HG03469 (cell line): ENCODE results near the gene PKD1L1.
A peak's percentile ranks its signal among the peaks of the same experiment; 100 is the strongest.
"Not testable (repeated sequence)": the region's sequence is repeated elsewhere in the genome, so short reads cannot be mapped to it uniquely, and the experiment has no call there.

Source experiments
- ATAC-seq: cut with Tn5 transposase; IDR thresholded peaks from one replicate; pipeline ENCODE4 v1.9.1; 2021; ENCODE audit warnings: mild to moderate bottlenecking, moderate library complexity, moderate number of reproducible peaks; ENCODE audit not compliant: unreplicated experiment

Gene PKD1L1

GRCh38 chr7:47939425-47940036, 8.7 kb downstream of the PKD1L1 start:
- ATAC-seq = no peak

DNA sequence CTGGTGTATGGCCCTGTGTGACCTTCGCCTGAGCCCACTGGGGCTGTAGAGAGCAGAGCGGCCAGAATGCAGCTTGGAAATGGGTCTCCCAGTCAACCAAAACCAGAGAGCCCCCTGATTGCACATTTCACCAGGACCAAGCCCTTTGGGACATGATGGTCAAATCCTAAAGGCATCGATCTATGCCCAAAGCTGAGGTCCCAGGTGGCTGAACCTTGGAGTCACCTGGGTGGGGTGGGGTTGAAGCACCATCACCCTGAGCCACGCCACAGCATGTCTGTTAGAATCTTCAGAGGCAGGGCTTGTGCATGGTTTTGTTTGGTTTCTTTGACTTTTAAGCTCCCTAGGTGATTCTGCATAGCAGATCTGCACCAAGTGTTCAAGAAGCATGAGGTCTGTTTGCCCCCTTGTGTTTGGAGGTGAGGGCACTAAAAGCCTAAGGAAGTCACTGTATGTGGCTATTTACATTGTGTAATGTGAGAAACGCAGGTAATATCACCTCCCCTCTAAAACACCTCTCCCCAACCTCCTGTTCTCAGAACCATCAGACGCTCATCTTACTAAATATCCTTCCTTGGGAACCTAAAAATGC, 9.6 kb downstream of the PKD1L1 start:
- ATAC-seq = no peak

DNA sequence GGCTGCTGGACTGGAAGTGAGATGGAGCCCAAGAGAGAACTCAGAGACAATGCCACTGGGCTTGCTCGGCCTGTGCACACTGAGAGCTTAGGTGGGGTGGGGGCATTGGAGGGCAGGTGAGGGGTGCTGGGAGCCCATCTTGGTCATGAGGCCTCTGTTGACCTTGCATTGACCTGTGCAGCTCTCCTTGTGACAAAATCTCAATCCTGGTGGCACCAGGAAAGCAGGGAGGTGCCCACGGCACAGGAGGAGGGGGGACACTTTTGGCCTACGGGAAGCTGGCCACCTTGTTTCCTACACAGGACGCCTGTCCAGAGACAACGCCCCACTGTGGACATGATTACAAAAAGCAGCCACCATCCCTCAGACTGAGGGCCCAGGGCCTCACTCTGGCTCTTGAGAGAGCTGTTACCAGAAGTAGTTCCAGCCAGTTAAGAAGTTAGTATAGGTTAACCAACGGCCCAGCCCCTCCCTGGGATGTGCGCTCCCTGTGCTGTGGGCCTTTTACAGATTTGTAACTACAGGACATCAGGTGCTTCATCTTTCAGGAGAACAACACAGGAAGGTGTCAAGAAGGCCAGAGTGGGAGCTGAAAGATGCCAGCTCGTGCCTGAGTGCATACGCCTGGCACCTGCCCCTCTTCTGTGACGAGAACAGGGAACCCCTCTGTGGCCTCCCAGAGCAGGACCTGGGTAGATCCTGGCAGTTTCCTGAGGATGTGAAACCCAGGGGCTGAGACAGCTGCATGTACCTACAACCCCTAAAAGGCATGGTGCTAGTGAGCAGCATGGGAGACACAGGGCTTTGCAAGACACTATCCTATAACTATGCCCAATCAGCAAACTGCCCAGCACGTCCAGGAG, 10.3 kb downstream of the PKD1L1 start:
- peak; percentile 43 for ATAC-seq

- peak; percentile 95 for ATAC-seq
Measured at GRCh38 chr7:47937065-47937687, 11.1 kb downstream of the PKD1L1 start.

DNA sequence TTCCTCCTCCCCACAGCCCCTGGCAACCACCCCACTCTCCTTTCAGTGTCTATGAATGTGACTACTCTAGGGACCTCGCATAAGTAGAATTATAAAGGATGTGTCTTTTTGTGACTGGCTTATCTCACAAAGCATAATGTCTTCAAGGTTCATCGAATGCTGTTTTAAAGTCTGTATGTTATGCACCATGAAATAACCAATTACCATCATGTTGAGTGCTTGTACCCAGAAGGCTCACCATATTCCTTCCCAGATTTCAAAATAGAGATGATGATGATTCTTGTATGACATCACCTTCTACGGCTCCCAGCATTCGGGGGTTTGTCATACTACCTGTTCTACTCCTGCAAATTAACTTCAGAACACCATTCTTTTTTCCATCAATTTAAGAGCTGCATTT, 11.9 kb downstream of the PKD1L1 start:
- ATAC-seq = no peak

- ATAC-seq = no peak
Measured at GRCh38 chr7:47935336-47935735, 12.9 kb downstream of the PKD1L1 start.

DNA sequence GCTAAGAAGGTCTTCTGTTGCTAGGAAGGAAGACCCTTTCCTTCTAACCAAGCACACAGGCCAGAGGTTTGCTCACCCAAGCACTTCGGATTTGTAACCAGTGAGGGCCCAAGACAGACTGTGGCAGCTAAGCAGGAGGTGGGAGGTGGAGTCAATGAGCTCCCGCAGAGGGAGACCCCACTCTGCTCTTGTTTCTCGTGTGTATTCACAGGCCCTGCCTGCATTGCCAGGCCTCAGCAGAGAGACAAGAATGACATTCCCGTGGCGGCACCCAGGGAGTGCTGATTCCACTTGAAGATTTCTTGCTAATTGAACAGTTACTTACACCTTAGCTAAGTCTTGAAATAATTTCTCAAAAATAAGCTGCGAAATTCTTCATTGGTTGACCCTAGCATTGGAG, 13.4 kb downstream of the PKD1L1 start:
- ATAC-seq = no peak

GRCh38 chr7:47933215-47933614, 15.1 kb downstream of the PKD1L1 start:
- ATAC-seq = no peak

DNA sequence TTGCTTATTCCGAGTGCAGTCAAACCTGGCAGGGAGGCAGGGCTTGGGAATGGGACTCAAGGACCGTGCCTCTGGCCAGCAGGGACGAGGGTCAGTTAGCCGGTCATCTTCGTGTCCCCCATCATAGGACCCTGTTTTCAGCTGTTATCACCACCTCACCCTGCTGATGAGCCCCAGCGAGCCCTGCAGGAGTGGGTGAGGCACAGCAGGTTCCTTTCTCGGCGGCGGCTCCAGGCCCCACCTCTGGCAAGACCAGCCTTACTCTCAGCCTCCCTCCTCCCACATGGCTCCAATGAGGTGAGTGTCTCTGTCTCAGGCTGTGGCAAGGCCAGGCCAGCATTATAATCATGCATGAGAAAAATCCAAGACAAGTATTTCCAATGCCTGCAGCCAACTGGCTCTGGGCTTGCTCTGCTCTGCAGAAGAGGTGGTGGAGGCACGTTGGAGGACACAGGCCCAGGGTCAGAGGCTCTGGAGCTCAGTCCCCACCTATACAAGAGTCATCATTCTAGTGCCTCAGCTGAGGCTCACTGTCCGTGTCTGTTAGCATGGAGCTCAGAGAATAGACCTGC, 15.7 kb downstream of the PKD1L1 start:
- ATAC-seq = no peak

DNA sequence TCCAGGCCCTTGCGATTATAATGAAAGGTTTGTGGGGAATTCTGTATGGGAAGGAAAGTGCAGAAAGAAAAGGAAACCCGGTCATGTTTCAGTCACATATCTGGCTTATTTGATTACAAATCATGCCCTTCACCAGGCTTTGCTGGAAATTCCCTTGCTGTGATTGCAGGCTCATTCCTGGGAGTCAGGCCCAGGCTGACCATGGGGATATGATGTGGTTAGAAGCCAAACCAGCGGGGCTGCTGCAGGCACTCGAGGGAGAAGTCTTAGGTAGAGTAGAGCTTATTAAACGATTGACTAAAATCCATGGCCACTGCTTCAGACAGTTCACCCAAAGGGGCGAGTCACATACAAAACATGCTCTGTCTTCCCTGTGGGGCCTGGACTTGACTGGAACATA, 16.2 kb downstream of the PKD1L1 start:
- ATAC-seq = no peak

DNA sequence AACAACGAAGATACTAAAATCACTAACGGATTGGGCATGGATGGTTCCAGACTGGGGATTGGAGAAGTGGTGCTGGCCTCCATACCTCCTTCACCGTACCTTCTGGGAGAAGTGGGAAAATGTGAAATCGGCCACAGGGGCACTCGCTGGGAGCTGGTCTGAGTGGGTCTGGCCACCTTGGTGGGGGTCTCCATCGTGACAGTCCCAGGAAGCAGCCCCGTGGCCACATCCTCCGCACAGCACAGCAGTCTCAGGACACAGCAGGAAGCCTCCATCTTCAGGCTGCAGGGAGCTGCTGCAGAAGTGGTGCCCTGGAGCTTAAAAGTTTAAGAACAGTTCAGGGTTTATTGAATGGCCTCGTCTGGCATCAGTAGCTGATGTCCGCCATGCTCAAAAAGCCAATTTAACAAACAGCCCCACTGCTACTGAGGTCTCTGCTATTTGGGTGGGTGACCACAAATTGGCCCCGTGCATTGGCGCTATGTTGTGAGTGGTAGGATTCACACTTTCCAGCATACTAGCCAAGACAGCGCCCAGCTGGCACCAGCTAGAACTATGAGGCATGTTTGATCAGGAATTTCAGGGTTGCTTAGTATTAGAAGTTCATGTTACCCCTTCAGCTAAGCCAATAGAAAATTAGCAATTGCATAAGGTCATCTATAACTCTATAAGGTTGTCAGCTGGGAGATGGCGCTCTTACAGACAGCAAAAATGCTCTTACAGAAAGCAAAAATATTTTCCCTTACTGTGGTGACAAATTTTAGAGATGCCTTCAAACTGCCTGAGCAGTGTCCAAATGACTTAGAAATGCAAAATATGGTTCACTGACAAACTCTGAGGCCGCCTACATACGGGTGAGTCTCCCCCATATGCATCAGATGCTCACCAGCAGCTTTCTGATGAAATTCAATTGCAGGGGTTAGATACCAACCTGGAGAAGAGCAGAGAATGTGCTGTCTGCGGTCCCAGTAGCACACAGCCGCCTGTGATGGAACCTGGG, 17.0 kb downstream of the PKD1L1 start:
- ATAC-seq = no peak

- no peak for ATAC-seq
Measured at GRCh38 chr7:47924266-47924665, 24.0 kb downstream of the PKD1L1 start.

GRCh38 chr7:47923081-47923875, 25.0 kb downstream of the PKD1L1 start:
- ATAC-seq = not testable (repeated sequence)

GRCh38 chr7:47916514-47916913, 31.8 kb downstream of the PKD1L1 start:
- ATAC-seq = not testable (repeated sequence)

DNA sequence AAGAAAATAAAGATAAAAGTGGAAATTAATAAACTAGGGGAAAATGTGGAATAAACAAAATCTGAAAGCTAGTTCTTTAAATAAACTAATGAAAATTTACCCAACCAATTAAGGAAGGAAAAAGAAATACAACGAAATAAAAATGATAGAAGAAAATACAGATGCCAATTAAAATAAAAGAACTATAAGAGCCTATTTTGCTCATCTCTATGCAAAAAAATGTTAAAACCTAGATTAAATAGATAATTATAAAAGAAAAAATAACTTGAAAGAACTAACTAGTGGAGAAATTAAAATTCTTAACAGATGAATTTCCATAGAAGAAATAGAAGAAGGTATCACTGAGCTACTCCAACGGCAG, 32.7 kb downstream of the PKD1L1 start:
- no peak for ATAC-seq

DNA sequence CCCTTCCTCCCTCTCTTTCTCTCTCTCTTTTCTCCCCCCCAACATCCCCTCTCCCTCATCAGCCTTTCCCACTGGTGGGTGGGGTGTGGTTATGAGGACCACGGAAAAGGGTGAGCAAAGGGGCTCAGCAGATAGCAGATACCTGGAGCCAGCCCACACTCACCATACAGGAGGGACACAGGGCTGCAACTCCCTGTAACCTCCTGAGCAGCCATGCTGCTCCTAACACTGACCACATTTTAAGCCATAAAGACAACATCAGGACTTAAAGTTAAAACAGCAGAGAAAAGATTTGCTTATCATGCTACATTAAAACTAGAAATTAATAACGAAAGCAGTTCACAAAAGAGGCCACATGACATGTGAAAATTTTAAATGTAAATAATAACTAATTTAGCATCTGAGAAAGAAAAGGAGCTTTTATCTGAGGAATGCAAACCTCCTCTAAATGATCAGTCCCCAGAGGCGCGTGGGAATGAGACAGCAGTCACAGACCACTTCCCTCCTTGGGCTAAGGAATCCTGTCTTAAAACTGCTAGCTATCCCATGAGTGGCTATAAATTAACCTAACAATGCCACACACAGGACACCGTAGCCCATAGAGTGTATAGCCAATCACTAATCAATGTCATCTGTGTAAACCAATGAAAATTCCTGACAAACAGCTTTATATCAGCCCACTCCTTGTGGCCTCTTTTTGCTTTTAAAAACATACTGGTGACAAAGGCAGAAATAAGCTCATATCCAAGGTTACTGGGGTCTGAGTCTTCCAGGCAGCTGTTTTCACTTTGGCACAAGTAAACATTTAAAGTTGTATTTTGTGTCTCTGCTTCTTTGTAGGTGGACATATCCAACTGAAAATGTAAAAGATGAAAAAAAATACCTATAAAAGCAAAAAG, 33.3 kb downstream of the PKD1L1 start:
- no peak for ATAC-seq

DNA sequence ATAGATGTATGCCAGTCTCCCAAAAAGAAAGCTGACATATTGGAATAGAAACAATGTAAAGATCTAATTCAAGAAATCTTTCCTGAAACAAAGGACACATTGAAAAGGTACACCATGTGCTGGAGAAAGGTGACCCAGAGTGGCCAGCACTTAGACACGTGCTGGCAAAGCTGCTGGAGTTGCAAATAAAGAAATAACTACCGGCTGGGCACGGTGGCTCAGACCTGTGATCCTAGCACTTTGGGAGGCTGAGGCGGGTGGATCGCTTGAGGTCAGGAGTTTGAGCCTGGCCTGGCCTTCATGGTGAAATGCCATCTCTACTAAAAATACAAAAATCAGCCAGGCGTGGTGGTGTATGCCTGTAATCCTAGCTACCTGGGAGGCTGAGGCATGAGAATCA, 35.9 kb downstream of the PKD1L1 start:
- no peak for ATAC-seq

- no peak for ATAC-seq
Measured at GRCh38 chr7:47908720-47909119, 39.5 kb downstream of the PKD1L1 start.
